Measurements from ENCODE around the gene PRM1.
"Not testable (repeated sequence)": the region's sequence is repeated elsewhere in the genome, so short reads cannot be mapped to it uniquely, and the experiment has no call there.

The PRM1 gene

DNA sequence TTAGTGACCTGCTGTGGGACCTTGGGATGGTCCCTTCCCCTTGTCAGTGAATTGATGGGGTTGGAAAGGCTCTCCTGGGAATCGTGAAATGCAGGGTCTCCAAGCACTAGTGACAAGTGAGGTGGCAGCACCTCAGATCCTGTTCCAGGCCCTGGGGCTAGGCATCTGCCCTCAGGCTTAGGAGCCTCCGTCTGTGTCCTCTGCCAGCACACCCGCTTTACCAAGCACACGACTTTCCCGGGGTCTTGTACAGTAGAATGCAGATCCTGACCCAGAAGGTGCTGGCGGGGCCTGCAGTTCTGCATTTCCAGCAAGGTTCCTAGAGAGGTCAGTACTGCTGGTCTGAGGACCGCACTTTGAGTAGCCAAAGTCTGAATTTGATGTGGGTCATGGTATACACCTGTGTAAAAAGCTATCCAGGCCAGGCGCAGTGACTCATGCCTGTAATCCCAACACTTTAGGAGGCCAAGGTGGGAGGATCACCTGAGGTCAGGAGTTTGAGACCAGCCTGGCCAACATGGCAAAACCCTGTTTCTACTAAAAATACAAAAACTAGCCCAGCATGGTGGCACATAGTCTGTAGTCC is 33.3 kb upstream of the PRM1 start:
- DNase-seq (ENCODE audit: low read depth) = no peak

DNA sequence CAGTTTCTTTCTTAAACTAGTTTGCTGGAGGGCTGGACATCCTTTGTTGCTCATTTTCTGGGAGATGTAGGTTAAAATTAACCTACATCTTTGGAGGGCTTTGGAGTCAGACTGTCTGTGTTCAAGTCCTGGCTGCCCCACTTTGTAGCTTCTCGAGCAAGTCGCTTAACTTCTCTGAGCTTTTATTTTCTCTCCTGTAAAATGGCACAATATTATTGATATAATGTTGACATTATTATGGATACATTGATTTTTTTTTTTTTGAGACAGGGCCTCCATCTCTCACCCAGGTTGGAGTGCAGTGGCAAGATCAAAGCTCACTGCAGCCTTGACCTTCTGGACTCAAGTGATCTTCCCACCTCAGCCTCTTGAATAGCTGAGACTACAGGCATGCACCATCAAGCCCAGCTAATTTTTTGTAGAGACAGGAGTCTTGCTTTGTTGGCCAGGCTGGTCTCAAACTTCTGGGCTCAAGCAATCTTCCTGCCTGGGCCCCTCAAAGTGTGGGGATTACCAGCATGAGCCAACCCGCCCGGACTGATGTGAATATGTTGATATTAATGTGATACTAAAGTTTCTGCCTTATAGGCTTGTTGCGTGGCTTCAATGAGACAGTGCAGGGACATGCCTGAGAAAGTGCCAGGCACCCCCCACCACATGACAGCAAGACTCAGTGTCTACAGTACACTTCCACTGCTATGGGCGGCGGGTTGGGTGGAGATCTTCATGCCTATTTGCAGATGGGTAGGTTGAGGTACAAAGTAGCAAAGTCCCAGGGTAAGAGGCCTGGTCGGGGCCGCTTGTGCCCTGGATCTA is 32.6 kb upstream of the PRM1 start:
- no peak for DNase-seq (ENCODE audit: low read depth)

DNA sequence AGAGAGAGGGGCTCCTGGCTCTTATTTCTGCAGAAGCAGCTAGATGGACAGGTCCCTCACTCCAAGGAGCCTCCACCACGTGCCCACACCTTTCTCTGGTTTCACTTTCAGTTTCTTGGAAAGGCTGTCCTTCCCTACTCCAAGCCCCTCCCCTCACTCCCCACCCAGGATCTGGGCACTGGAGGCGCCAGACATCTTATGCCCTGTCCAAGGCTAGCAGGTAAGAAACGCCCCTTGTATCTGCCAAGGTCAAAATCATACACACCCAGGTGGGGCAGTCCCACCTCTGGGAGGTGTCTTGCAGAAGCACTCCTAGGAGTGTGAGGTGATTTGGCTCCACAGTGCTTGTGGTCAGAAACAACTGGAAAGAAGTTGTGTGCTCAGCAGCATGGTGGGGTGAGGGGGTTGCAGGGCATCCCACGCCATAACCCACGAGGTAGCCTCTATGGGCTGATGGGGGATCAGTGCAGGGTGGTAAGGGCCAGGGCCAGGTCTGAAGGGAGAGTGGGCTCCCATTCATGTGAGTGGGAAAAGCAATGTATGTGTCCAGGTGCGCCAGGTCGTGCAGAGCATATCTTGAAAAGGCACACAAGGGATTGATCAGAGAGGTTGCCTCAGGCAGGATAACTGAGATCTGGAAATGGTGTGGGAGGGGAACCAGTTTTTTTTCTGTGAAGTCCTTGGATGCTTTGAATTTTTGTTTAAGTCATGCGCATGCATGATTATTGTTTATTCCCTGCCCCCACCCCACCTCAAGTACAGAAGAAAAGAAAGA is 31.8 kb upstream of the PRM1 start:
- DNase-seq (ENCODE audit: low read depth) = no peak

DNA sequence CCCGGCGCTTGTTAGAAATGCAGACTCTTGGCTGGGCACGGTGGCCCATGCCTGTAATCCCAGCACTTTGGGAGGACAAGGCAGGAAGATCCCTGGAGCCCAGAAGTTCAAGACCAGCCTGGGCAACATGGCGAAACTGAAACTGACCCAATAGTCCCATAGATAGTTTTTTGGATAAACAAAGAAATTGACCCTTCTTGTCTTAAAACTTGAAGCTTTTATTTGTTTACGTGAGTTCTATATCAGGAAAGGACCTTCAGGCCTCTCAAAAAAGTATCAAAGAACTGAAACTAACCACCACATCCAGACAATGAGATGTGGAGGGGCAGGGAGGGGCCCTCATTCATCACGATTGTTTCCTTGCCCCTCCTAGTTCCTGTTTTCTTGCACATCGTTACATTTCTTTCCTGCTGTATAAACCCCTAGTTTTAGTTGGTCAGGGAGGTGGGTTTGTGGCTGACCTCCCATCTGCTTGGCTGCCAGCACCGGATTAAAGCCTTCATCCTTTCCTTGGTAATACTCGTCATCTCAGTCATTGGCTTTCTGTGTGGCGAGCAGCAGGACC is 29.9 kb upstream of the PRM1 start:
- DNase-seq (ENCODE audit: low read depth) = no peak

DNA sequence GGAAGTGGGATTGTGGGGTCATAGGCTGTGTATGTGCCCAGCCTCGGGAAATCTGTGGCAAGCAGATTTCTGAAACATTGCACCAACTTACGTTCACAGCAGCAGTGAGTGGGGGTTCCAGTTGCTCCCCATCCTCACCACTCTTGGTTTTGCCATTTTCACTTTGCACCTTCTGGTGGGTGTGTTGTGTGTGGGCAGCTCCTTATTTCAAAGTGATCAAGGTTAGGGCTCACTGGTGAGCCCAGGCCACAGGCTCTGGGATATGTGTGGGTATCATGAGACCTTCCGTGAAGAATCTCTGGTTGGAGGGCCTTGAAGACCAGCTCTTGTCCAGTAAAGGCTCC is 29.5 kb upstream of the PRM1 start:
- no peak for DNase-seq (ENCODE audit: low read depth)

DNA sequence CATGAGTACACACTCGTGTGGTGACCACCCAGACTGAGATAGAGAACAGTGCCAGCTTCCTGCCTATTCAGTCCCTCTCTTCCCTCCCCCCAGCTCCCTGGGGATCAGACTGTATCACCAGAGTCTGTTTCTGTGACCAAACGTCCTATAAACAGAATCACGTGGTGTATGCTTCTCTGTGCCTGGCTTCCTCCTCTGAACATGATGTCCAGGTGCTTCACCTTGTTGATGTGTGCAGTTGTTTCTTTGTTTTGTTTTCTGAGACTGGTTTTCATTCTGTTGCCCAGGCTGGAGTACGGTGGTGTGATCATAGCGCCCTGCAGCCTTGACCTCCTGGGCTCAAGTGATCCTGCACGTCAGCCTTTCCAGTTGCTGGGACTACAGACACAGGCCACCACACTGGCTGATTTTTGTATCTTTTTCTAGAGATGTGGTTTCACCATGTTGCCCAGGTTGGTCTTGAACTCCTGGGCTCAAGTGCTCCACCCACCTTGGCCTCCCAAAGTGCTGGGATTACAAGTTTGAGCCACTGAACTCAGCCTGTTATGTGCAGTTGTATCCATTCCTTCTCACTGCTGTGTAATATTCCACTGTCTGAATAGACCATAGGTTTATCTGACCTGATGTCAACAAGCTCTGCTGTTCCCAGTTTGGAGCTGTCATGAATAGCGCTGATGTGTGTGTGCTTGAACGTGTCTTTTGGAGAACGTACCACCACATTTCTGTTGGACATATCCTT is 28.9 kb upstream of the PRM1 start:
- DNase-seq (ENCODE audit: low read depth) = no peak

DNA sequence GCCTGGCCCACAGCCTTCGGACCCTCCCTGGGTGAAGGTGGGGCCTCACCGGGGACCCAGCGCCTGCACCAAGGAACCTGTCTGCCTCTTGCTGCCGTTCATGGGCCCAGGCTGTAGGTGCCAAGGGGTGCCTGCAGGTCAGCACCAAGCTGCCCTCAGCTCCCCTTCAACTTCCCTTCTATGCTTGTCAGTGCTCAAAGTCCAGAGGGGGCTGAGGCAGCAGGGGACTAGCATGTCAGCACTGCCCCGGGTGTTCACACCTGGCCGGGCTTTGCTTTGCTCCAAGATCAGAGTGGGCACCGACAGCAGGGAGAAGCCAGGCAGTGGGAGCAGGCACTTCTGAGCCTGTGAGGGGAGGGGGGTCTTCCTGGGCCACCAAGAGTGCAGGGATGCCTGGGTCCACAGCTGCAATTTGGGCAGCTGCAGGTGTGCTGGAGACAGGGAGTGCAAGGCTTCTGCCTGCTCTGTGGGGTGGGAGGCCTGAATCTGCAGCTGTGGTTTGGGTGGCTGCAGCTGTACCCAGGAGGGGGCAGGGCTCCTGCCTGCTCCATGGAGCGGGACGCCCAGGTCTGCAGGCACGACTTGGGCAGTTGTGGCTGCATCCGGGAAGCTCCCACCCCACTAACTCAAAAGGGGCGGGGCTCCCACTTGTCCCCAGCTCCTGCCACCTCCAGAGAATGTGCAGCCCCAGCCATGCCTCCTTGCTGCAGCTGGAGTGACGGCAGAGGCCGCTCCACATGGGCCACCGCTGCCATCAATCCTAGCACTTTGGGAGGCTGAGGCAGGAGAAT is 27.6 kb upstream of the PRM1 start:
- no peak for DNase-seq (ENCODE audit: low read depth)

DNA sequence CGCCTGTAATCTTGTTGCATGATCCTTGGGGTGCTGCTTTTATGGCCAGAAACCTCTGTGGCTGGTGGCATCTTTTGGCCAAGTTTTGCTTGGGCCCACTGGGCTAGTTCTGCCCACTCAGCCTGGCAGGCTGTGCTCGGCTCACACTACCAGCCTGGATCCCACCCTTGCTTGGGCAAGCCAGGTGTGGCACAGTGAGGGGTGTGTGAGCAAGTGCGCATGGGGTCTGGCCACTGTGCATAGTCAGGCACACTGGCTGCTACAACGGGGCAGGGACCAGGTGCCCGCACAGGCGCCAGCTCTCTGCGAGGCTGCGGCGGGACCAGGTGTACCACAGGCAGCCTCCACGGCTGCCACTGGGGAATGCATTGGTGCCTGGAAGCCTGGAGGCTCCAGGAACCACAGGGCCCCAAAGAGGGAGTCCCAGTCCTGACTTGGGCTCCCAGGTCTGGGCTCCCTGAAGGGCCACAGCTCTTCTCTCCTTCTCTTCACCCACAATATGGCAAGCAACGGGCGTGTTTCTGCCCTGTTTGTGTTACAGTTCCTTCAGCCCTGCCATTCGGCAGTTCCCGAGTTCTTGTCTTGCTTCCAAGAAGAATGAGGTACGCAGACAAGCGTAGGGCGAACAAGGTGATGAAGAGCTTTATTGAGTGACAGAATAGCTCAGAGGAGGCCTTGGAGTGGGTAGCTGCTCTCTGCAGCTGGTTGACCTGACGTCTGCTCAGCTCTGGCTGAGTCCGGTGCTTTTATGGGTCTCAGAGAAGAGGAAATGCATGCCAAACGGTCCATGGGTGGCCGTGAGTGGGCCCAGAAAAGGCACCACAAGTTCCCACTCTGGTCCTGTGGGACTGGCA is 26.7 kb upstream of the PRM1 start:
- DNase-seq (ENCODE audit: low read depth) = no peak

DNA sequence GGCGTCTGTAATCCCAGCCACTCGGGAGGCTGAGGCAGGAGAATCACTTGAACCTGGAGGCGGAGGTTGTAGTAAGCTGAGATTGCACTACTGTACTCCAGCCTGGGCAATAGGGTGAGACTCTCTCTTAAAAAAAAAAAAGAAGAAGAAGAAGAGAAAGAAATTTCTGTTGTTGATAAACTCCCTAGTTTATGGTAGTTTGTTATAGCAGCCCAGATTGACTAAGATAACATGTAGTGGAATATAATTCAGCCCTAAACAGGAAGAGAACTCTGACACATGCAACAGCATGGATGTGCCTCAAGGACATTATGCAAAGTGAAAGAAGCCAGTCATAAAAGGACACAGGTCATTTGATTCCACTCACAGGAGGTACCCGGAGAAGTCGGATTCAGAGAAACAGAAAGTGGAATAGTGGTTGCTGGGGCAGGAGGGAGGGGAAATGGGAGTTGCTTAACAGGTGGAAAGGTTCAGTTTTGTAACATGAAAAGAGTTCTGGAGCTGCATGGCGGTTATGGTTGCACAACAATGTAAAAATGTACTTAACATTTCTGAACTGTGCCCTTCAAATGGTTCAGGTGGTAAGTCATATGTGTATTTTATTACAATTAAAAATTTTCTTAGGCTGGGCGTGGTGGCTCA is 26.0 kb upstream of the PRM1 start:
- DNase-seq (ENCODE audit: low read depth) = no peak

DNA sequence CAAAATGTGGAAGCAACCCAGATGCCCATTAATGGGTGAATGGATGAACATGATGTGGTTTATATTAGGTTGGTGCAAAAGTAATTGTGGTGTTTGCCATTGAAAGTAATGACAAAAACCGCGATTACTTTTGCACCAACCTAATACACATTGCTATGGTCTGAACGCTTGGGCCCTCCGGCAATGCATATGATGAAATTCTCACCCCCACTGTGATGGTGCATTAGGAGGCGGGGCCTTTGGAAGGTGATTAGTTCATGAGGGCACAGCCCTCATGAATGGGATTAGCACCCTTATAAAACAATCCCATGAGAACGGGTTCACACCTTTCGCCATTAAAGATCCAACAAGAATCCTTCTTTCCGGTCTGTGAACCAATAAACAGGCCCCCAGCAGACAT is 25.3 kb upstream of the PRM1 start:
- no peak for DNase-seq (ENCODE audit: low read depth)

DNA sequence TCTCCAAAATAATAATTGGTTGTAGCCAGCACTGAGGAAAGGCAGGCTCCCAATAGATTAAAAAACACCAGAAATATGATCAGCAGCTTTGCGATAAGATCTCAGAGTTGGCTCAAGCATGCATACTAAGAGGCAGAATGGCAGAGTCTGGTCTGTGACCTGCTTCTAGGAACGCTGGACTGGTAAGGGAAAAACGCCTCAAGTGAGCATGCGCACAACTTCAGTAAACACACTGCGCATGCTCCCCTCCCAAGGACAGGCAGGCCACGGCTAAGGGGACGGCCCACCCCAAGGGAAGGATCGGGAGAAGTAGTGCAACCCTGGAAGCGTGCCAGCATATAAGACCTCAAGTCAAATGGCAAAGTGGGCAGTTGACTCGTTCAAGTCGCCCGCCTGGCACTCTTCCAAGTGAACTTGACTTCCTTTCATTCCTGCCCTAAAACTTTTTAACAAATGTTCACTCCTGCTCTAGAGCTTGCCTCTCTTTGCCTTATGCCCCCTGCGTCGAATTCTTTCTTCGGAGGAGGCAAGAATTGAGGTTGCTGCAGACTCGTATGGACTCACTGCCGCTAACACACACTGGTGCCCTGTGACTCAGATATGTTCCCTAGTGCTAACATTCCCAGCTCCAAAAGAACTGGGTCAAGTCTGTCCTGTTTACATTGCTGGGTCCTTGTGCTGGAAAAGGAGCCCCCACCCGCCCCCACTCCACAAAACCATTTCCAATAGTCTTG is 22.4 kb upstream of the PRM1 start:
- DNase-seq (ENCODE audit: low read depth) = no peak

DNA sequence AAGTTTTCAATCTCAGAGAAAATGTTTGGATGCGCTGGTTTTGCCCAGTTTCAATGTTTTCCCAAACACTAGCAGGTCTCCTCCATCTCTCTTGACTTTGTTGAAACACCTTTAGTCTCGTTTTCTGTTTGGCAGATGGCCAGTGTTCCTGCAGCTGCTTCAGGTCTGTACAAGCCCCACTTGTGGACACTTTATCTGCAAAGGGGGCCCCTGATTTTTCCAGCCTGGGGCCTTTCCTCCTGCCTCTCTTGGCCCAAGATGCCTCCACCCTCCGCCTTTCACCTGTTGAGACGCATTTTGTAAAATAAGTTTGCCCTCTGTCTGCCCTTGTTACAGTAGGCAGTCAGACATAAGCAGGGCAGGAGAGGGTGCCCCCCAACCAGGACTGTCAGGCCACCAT is 21.8 kb upstream of the PRM1 start:
- DNase-seq (ENCODE audit: low read depth) = no peak

DNA sequence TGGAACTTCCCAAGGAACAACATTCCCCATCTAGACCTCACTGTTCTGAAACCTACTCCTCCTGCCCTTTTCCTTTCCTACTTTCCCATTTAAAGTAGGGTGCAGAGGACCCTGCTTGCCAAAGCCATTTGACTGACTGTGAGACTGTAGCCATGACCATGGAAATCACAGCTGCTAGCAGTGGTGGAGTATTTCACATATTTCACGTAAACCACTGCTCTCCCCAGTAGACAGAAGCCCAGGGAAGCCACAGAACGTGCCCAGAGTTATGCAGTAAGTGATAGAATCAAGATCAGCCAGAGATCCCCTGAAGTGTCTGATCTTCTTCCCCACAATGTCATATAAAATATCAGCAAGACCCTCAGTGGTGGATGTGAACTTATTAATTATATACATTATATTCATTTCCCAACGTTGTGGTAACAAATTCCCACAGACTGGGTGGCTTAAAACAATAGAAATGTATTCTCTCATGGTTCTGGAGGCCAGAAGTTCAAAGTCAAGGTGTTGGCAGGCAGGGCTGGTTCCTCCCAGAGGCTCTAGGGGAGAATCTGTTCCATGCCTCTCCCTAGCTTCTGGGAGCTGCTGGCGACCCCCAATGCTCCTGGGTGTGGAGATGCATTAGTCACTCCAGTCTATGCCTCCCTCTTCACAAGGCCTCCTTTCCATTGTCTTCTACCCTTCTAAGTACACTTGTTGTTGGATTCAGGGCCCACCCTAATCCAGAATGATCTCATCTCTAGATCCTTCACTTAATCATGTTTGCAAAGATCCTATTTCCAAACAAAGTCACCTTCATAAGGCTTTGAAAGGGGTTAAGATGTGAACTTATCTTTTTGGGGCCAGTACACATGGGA is 20.7 kb upstream of the PRM1 start:
- no peak for DNase-seq (ENCODE audit: low read depth)

DNA sequence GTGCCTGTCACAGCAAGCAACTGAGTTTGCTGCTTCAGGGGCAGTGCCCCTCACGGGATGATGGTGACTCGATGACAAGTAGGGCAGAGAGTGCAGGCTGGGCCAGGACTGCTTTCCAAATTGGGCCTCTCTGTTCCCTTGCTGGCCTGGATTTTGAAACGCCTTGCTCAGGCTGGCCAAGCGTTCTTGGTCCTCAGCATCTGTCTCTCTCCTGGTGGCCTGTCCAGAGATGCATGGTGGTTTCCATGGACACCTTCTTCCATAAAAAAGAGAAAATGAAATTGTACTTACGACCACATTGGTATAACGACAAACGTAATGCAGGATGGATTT is 19.4 kb upstream of the PRM1 start:
- DNase-seq (ENCODE audit: low read depth) = no peak

DNA sequence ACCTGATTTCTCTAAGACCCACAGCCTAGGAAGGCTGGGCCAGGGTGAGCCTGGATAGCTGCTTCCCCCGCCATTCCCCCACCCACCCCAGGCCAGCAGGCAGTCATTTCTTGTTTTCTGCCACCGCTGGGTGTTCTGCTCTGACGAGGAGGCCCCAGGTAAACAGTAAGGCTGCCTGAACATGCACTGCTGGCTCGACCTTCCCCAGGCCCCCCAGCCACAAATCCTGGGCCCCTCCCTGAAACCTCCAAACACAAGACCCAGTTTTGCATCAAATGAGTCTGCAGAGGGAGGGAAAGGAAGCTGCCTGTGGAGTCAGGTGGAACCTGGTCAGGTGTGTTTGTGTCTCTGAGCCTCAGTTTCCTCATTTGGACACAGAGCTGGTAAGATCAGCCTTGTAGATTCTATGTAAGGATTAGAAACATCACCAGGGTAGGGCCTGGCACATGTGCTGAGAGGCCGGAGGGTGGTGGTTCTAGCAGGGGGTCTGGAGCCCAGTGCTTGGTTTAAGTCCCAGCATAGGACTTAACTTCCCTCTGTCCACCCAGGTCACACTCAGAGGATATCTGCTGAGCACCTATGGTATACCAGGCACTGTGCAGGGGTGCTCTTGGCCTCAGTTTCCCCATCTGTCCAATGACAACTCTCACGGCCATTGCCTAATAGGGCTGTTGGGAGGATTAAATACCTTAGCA is 18.9 kb upstream of the PRM1 start:
- no peak for DNase-seq (ENCODE audit: low read depth)

DNA sequence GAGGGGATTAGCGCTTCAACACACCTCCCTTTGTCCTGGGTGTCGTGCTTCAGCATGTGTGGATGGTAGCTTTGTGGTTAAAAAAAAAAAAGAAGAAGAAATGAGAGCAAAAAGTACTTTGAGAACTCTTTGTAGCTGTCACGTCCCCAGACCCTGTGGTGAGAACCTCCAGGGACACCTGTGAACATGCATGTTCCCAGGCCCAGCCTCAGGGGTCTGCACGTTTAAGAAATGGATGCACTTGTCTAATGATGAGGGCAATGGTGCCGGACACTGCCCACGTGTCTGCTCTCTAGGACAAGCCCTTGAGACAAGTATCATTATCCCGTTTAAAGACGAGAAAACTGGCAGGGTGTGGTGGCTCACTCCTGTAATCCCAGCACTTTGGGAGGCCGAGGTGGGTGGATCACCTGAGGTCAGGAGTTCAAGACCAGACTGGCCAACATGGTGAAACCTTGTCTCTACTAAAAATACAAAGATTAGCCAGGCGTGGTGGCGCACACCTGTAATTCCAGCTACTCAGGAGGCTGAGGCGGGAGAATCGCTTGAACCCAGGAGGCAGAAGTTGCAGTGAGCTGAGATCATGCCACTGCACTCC is 17.9 kb upstream of the PRM1 start:
- DNase-seq (ENCODE audit: low read depth) = not testable (repeated sequence)

DNA sequence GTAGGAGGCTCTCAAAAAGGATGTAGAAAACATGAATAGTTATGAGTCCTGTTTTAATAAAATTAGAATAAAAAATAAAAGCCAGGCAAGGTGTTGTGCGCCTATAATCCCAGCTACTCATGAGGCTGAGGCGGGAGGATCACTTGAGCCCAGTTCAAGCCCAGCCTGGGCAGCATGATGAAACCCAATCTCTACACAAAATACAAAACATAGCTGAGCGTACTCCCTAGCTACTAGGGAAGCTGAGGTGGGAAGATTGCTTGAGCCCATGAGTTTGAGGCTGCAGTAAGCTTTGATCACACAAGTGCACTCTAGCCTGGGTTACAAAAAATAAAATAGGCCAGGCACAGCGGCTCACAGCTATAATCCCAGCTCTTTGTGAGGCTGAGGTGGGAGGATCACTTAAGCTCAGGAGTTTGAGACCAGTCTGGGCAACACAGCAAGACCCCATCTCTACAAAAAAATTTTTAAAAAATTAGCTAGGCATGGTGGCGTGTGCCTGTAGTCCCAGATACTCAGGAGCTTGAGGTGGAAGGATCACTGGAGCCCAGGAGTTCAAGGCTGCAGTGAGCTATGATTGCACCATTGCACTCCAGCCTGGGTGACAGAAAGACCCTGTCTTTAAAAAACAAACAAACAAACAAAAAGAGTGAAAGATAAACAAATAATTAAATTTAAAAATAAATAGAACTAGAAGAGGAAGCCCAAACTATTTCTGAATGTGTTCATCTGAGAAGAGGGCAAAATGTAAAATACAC is 17.2 kb upstream of the PRM1 start:
- no peak for DNase-seq (ENCODE audit: low read depth)
